KBM-7 (cell line): ENCODE results near the gene KCNN2.

Experiments used
- DNase-seq: peaks from one replicate; pipeline ENCODE4 v3.0.0-alpha.2; 2015
- in situ Hi-C: fragments of 300-500 bp; cut with MboI; formaldehyde crosslinking; loops from 2 replicates; pipeline ENCODE4 v1.14.3; 2020; ENCODE audit warnings: low sequenced_read_pairs, low pct_unique_long_range_greater_than_20kb, mixed read lengths

Gene KCNN2

DNA sequence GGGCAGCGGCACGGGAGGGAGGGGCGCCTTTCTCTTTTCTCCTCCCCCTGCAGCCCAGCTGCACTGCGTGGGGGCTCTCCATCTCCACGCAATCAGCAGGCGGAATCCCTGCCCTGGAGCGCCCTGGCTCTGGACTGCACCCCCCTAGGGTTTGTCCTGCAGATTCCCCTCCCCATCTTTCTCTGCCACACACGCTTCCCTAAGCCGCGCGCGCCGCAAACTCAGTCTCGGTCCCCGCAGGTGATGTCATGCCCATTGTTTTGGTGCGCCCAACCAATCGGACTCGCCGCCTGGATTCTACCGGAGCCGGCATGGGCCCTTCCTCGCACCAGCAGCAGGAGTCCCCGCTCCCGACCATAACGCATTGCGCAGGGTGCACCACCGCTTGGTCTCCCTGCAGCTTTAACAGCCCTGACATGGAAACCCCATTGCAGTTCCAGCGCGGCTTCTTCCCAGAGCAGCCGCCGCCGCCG is at the start of gene KCNN2:
KCNN2 (plus strand) TSS at position 347 of the 473 bp plus-strand sequence; CDS start at position 417, 70 bp downstream.
- in situ Hi-C loops = no loop called here
- peak; percentile 40 for DNase-seq

DNA sequence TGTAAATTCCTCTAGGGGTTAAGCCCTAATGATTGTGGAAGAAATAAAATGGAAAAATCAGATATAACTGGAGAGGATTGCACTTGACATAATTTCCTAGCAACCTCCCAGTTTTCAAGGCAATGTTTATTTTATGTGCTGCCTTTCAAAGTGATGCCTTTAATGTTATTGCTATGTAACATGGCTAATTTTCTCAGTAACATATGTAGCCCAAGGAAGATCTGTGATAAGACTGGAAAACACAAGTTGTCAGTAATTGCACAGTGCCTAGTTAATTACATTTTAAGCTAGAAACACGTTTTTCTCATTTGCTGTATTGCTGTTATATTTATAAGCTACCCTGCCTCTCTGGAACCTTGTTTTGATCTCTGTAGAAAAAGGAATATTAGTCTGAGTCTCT is 49.2 kb upstream of the KCNN2 start:
- DNase-seq = no peak
- in situ Hi-C loops = no loop called here

DNA sequence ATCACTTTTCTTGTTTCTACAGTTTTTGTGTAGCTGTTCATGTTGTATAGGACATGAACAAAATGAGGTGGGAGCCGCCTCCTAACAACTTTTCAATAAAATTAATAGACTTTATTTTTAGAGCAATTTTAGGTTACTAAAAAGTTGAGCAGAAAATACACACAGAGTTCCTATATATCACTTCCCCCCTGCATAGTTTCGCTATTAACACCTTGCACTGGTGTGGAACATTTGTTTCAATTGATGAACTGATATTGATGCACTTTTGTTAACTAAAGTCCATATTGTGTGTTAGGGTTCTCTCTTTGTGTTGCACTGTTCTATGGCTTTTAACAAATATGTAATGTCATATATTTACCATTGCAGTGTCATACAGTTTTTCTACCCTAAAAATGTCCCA is 47.8 kb upstream of the KCNN2 start:
- in situ Hi-C loops = no loop called here
- DNase-seq = no peak

DNA sequence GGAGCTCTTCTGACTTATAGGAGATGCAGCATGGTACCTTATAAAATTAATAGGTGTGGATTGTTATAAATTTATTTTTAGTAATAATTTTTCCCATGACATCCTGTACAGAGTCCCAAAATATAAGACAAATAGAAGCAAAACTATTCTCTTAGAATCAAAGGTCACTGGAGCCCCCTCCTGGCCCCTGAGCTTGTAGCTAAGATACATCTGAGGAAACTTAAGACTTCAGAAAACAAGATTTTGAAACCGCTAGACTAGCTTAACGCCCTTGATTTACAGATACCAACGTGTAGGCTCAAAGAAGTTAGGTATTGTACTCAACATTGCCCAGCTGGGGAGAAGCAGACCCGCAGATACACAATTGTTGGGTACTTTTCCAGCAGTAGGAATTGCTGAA is 45.7 kb upstream of the KCNN2 start:
- DNase-seq = no peak
- in situ Hi-C loops = no loop called here

DNA sequence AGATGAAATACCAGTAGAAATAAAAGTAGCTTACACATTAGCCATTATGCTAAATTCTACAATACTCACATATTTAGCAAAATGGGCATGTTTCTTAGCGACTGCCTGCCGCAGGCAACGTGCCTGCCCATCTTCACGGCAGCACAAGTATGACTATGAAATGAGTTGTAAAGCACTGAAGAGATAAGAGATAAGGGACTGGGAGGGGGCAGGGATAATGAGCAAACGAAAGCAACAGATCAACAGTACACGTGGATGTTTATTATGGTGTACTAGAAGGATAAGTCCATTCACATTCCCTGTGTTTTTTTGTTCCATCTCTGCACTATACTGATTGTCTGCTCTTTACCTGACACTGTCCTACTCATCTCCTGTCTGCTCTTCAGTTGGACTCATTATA is 44.1 kb upstream of the KCNN2 start:
- in situ Hi-C loops = no loop called here
- DNase-seq = no peak

DNA sequence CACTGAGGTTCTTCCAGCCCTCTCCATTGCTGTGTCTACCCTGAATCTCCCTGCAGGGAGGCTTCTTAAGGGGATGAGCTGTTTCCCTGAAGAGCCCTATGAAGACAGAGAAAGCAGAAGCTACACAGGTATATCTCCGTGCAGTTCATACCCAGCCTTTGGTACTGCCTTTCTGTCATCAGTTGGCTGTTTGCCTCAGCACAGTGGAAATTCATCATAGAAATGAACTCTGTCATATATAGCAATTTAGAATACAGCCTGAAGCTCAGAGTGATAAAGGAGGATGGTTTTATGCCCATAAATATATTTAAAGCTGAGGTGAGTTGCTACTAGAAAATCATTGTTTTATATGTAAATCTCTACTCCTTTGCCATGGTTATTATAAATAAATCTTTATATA is 42.6 kb upstream of the KCNN2 start:
- no peak for DNase-seq
- in situ Hi-C loops = no loop called here

DNA sequence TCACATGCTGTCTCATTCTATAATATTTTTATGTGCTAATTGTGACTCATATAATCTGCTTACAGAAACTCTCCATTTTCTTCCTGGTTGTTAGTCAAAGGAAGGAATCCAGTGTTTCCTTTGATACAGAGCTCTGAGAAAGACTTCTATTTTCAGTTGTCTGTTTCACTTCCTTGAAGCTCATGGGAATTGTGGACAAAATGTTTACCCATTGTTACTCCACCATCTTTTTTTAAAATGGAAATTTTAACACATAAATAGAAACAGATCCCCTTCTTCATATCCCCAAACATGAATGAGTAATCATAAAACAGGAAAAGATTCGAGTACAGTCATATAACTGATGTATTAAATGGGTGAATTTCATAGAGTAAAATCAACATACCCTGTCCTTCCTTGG is 42.0 kb upstream of the KCNN2 start:
- DNase-seq = no peak
- in situ Hi-C loops = no loop called here

DNA sequence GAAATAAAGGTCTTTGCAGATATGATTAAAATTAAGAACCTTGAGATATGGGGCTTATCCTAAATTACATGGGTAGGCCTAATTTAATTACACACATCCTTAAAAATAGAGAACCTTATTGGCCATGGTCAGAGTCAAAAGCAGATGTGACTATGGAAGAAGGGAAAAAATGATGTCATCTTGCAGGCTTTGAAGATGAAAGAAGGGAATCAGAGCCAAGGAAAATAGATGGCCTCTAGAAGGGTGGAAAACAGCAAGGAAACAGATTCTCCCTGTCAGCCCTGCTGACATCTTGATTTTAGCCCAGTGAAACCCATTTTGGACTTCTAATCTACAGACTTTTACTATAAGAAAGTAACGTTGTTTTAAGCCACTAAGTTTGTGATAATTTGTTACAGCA is 37.6 kb upstream of the KCNN2 start:
- in situ Hi-C loops = no loop called here
- no peak for DNase-seq

DNA sequence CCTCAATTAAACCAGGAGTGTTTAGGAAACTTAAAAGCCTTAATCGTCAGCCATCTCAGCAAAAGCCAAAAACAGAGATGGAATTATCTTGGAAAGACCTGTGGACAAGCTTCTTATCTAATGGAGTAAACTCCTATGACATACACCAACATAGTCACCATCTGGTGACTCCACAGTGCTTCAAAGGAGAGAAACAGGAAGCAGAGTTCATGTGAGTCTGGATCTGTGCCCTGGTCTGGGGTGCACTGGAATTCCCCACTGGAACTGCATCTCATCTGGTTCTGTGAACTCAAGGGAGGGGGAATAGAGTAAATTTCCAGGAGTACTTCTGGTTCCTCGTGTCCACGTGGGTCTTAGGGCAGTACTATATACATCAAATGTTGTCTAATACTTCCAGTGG is 36.3 kb upstream of the KCNN2 start:
- in situ Hi-C loops = no loop called here
- no peak for DNase-seq

DNA sequence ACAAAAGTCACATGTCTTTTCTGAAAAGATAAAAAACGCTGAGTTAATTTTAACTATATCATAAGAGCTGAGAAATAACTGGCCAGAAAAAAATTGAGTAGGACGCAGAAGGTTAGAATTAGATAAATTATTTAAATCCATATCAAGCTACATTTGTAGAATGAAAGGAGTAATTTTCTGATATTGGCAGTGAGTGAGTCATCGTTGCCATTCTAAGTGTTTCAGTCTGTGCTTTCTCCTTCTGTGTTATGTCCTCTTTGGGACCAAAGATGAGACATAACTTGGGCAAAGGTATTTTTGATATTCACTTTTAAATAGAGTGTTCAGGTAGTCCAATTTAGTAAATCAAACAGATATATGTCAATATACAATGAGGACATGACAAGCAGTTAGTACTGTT is 34.4 kb upstream of the KCNN2 start:
- no peak for DNase-seq
- in situ Hi-C loops = no loop called here

DNA sequence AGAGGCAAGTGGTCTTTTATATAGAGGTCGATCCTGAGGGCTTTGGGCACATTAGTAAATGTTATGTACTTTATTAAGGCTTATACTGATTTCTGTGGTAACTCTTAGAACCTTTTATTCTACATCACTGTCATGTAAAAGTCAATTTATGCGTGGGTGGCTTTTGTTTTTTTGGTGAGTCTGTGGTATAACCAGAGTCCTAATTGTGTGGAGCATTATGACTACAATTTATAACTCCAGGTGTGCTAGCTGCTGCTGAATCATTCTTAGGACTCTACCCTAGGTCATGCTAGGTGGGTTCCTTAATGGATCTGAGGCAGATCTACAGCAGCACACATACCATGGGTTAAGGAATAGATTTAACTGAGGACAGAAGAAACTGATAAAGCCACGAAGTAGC is 33.9 kb upstream of the KCNN2 start:
- in situ Hi-C loops = no loop called here

DNA sequence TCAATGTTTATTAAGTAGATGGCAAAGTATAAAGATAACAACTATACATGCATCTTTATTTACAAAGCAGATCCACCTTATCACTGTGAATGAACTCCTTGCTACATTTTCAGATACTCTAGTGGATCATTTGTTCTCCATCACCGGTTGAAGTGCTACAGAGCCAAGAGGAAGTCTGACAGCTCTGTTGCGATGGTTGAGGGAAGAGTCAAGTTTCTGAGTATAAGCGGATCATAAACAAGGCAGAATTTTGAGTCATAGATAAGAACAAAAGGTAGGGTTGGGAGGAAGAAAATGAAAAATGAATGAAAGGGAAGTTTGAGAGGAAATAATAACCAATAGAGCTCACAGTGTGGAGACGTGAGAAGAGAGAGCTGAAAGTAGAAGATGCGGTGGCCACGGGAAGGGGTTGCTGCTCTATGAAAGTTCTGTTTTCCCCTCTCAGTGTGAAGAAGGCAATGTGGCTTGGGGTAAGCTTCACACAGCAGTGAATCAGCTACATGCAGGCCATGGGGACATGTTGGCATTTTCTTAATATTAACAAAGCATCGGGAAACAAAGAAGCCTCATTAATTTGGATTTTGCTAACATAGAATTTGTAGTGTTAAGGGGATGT is 30.8 kb upstream of the KCNN2 start:
- no peak for DNase-seq
- in situ Hi-C loops = no loop called here

More for the DNA sequence above, 33.9 kb upstream of the KCNN2 start:
- no peak for DNase-seq

DNA sequence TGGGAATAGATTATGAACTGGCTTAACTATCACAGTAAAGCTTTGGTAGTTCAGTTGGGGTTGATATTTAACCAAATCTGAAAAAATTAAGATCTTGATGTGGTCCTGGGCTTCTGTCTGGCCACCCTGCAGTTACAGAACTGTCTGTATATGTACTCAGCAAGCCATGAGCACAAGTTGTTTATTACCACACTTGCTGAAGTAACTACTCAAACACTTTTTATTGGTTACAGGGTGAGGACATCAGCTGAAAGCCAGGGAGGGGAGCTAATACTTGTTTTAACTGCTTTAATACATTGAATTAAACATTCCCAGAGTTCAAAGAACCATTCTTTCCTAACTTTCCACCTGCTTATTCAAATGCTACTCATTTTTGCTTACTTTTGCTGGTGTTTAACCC is 29.4 kb upstream of the KCNN2 start:
- DNase-seq = no peak
- in situ Hi-C loops = no loop called here

DNA sequence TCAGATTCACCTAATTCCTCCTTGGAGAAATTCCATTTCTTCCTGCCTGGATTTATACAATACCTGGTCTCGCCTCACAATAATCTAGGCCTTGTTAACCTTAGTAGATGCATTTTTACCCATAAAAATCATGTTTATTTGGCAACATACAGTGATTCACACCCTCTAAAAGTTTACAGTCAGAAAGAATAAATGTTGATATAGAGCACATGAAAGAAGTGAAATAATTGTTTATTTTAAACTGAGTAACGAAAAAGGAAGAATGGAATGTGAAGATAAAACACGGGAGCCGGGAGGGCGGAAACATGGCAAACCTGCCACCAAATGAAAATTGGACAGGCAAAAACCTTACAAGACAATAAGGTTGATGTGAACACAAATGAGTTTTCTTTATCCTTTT is 28.9 kb upstream of the KCNN2 start:
- no peak for DNase-seq
- in situ Hi-C loops = no loop called here

DNA sequence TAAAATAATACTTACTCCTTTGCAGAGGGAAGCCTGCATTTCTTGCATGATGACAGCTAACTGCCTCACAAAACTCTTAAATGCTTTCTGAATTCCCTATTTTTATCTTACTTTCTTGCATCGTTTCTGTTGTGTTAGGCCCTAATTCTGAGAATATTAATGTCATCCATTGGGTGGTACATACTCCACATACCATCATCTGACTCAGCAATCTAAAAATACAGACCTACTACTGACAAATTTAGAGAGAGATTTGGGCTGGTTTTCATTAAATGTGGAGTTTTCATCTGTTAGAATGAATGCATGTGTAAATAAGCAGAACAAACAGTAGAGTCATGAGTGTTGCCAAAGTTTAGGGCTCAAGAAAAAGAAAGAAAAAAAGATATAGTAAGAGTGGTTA is 26.5 kb upstream of the KCNN2 start:
- no peak for DNase-seq
- in situ Hi-C loops = no loop called here

DNA sequence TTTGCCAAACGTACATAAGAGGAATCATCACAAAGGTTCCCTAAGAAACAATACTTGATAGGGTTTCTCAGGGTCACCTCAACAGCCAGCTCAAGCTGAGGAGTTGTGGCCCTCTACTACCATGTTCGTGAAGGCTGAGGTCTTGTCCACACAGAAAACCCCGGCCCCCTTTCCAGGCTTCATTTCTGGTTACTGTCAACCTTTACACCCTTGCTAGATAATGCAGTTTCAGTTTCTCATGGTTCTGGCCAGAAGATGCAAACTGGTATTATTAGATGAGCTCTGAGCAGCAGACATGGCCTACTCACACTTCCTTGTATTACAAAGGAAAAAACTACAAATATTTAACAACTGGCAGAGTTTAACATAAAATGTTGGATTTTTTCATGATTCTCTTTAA is 22.8 kb upstream of the KCNN2 start:
- in situ Hi-C loops = no loop called here
- DNase-seq = no peak

DNA sequence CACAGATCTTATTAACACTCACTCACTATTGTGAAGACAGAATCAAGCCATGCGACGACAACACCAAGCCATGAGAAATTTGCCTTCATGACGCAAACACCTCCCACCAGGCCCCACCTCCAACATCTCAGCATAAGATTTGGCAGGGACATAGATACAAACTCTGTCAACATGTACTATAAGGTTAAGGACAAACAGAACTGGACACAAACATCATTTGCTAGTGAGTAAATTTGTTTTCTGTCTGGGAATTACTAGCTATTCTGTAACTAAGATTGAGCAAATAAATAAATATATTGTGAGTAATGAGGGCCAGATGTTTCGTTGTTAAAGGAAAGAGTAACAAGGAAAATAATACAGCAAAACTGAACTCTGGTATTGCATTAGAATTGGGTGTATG is 15.7 kb upstream of the KCNN2 start:
- DNase-seq = no peak
- in situ Hi-C loops = no loop called here

DNA sequence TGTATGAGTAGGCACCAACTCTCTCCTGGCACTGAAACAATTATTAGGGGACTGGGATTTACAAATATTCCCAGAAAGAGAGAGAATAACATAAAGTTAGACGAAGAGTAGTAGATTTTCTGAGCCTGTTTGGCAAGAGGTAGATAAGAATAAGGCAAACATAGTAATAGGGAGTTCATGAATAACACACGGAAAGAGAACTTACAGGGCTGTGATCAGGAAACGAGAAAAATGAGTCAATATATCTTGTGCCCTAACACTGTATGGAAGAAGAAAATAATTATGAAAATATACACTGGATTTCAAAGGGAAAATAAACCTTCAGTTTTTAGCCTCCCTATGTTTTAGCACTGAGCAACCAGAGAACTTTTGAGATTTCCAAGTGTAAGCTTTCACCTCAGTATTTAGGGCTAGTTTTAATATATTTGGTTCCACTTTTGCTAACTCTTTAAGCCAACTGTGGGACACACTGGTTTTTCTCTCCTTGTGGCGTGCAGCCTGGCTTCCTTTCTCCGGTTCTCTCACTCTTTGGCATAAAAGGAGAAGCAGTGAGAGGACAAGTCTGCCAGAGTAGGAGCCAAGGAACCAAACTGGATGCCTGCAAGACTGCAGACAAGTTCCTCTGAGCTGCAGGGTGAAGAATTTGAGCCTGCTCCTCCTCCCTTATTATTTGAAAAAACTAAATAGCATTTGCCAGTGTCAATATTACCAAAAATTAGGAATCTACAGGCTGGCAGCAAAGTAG is 6.6 kb upstream of the KCNN2 start:
- no peak for DNase-seq
- in situ Hi-C loops = no loop called here

DNA sequence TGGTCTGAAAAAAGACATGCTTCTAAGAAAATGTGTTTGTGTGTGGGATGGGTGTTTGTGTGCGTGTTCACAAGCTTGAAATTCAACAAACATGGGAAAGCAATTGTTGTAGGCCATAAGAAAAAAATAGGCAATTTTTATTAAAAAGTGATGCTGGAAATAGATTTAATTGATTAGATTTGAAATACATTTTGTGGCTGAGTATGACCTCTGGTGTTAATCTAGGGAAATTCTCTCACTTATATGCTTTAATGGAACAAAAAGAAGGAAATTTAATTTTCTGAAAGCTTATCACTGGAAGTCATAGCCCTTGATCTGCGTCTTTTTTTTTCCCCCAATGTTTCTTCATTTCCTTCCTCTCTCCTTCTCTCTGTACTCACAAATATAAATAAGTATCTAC is 3.5 kb upstream of the KCNN2 start:
- in situ Hi-C loops = no loop called here
- no peak for DNase-seq

DNA sequence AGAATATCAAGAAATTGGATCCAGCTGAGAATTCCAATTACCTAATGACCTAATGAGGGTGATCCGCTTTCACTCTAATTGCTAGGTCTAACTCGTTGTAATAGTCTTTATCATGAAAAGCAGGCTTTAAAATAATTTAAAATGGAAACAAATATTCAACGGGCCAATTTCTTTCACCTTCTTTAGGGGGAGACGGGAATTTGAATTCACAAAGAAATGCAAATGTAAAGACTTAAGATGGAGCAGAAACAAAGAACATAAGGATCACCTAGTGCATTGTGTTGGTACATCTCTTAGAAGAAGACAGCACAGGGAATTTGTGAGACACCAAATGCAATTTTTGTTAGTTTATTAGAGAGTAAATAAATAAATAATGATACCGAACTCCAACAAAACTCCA is 1.5 kb upstream of the KCNN2 start:
- DNase-seq = no peak
- in situ Hi-C loops = no loop called here
